K562 (cell line): ENCODE data around the gene PLEKHA1. TPM values are rescaled to one million over a fixed set of nuclear protein-coding genes. Genes with fewer than 3 reads are reported as not detected.
A peak's percentile ranks its signal among the peaks of the same experiment; 100 is the strongest.

Experiments used
- ATAC-seq: fragments of 200-7000 bp; cut with Tn5 transposase; 3 replicates; pipeline ENCODE4 v1.9.1; 2020; ENCODE audit warnings: moderate library complexity
- BruUV-seq: library from RNA; stranded (reverse); fragments of 400-500 nt; replicated peaks from 2 replicates; lab custom pipeline; 2021; lab: Mats Ljungman, UMichigan
- CTCF ChIA-PET: fragments of 300-600 bp; formaldehyde crosslinking; extraction: SDS; loops from one replicate; lab custom pipeline; 2021; ENCODE audit warnings: low intra/inter-chr PET ratio; lab: Yijun Ruan, JAX
- POLR2A ChIA-PET: fragments of 300-600, 350-650 bp; sonication (Branson Sonifier 250); formaldehyde crosslinking; extraction: SDS; loops from one replicate; lab custom pipeline; 2021; ENCODE audit warnings: antibody characterized with exemption, inconsistent platforms; lab: Yijun Ruan, JAX
- DNase-seq, 4 experiments: peaks; one replicate each; pipeline versions ENCODE4 v3.0.0 to v3.0.0-alpha.2; 2011 to 2018; ENCODE audit warnings: low spot score in 3 of 4, mixed read lengths in 3 of 4; ENCODE audit errors: extremely low read depth in 1 of 4
- FAIRE-seq: peaks from 2 replicates; lab custom pipeline; 2011; peaks lifted over from hg19 to GRCh38; lab: Jason Lieb, UNC
- H2AFZ ChIP-seq: 2 replicates; pipeline ENCODE4 v1.6.0; 2011; ENCODE audit warnings: low read depth, low read length, control low read depth, inconsistent platforms
- H3K27ac ChIP-seq: fragments of 200-600 bp; 3 replicates; pipeline ENCODE4 v1.8.0; 2011; ENCODE audit warnings: low read depth, mild to moderate bottlenecking, control low read depth, inconsistent platforms, low read length, moderate library complexity, mixed read lengths; ENCODE audit errors: extremely low read depth
- H3K27me3 ChIP-seq, 2 experiments: fragments of 300-600 bp in 1 of 2; 2 replicates in 1 of 2; 3 replicates in 1 of 2; pipeline versions ENCODE4 v1.6.0 to v1.8.0; 2011; ENCODE audit warnings: inconsistent platforms in 2 of 2, low read length in 2 of 2, mild to moderate bottlenecking in 1 of 2, mixed read lengths in 1 of 2, moderate library complexity in 1 of 2; ENCODE audit not compliant: control insufficient read depth in 2 of 2, insufficient read depth in 2 of 2
- H3K36me3 ChIP-seq: fragments of 300-600 bp; 3 replicates; pipeline ENCODE4 v1.8.0; 2011; ENCODE audit warnings: mild to moderate bottlenecking, low read length, inconsistent platforms; ENCODE audit not compliant: control insufficient read depth, insufficient read depth
- H3K4me1 ChIP-seq, 2 experiments: fragments of 200-600 bp in 1 of 2; replicated peaks in 1 of 2; 2 replicates in 1 of 2; 3 replicates in 1 of 2; pipeline versions ENCODE4 v1.5.1 to v1.8.0; 2011; ENCODE audit warnings: inconsistent platforms in 2 of 2, low read length in 2 of 2, mild to moderate bottlenecking in 1 of 2, mixed read lengths in 1 of 2, moderate library complexity in 1 of 2; ENCODE audit not compliant: control insufficient read depth in 2 of 2, insufficient read depth in 2 of 2
- H3K4me2 ChIP-seq: 2 replicates; pipeline ENCODE4 v1.6.1; 2011; ENCODE audit warnings: low read length, control low read depth, inconsistent platforms, mixed read lengths; ENCODE audit not compliant: insufficient read depth
- H3K4me3 ChIP-seq: fragments of 200-600 bp; sonication (generic), shearing (Covaris generic); 2 replicates; pipeline ENCODE4 v1.5.1; 2016; ENCODE audit warnings: control low read depth, inconsistent platforms
- H3K79me2 ChIP-seq: fragments of 200-600 bp; 3 replicates; pipeline ENCODE4 v1.8.0; 2011; ENCODE audit warnings: low read length, inconsistent platforms; ENCODE audit not compliant: control insufficient read depth, insufficient read depth
- H3K9ac ChIP-seq, 2 experiments: 2 replicates each; pipeline versions ENCODE4 v1.6.0 to v1.6.1; 2011; ENCODE audit warnings: low read depth in 2 of 2, low read length in 2 of 2, control low read depth in 1 of 2, inconsistent platforms in 1 of 2, mild to moderate bottlenecking in 1 of 2, mixed read lengths in 1 of 2; ENCODE audit not compliant: insufficient read depth in 1 of 2
- H3K9me1 ChIP-seq: one replicate; pipeline ENCODE4 v1.6.0; 2011; ENCODE audit warnings: inconsistent platforms, mild to moderate bottlenecking, low read length, moderate library complexity; ENCODE audit not compliant: control insufficient read depth, insufficient read depth
- H3K9me3 ChIP-seq: replicated peaks from 2 replicates; pipeline ENCODE4 v1.5.1; 2011; ENCODE audit warnings: low read depth, low read length, inconsistent platforms; ENCODE audit not compliant: control insufficient read depth, insufficient read depth
- H4K20me1 ChIP-seq: replicated peaks from 2 replicates; pipeline ENCODE4 v1.6.1; 2011; ENCODE audit warnings: low read length, inconsistent platforms, mixed read lengths; ENCODE audit not compliant: control insufficient read depth, insufficient read depth
- CHD4 ChIP-seq: fragments of 200-600 bp; sonication (generic); IDR thresholded peaks from 3 replicates; pipeline ENCODE4 v1.6.1; 2012; ENCODE audit warnings: low read depth, mild to moderate bottlenecking, mixed read lengths, low read length, inconsistent platforms; ENCODE audit not compliant: insufficient read depth, insufficient replicate concordance, poor library complexity, severe bottlenecking
- MAZ ChIP-seq, 2 experiments: fragments of 450-650 bp in 1 of 2; sonication (generic) in 1 of 2; formaldehyde crosslinking; IDR thresholded peaks in 1 of 2; conservative IDR thresholded peaks in 1 of 2; 2 replicates each; pipeline versions ENCODE4 v1.4.0 to v1.5.0; 2020; ENCODE audit warnings: mild to moderate bottlenecking in 1 of 2, missing genetic modification reagents in 1 of 2
- NKRF ChIP-seq: fragments of 450-650 bp; IDR thresholded peaks from 2 replicates; pipeline ENCODE4 v1.6.1; 2016; ENCODE audit warnings: borderline replicate concordance
- STAT5B ChIP-seq: fragments of 250-450 bp; sonication (Bioruptor Pico); IDR thresholded peaks from 2 replicates; pipeline ENCODE4 v1.8.0; 2021; ENCODE audit warnings: mild to moderate bottlenecking, inconsistent platforms
- WGBS: fragments of 100-300 bp; shearing (Covaris generic); methylation state at CpG from one replicate; pipeline ENCODE4 v1.1.6; 2016; ENCODE audit warnings: low coverage, mixed read lengths; ENCODE audit not compliant: insufficient coverage; ENCODE audit errors: missing lambda C conversion rate; 5-methylcytosine and 5-hydroxymethylcytosine counted together
- in situ Hi-C: fragments of 300-500 bp; cut with MboI; formaldehyde crosslinking; loops from 4 replicates; pipeline ENCODE4 v1.15.0; 2018; ENCODE audit warnings: inconsistent platforms, mixed read lengths
- intact Hi-C: fragments of 100-400 bp; cut with micrococcal nuclease; formaldehyde crosslinking; loops from 2 replicates; pipeline ENCODE4 v1.14.2; 2022
- polyA plus RNA-seq, 8 experiments: library from polyadenylated mRNA; depleted of rRNA in 4 of 8; stranded (reverse) in 5 of 8; unstranded in 3 of 8; fragments of >200 nt; fragmentation: Nextera tagmentation in 2 of 8; fragmentation: Illumina TruSeq in 1 of 8; extraction: Ambion mirVana in 2 of 8; extraction: Trizol in 1 of 8; gene quantifications; 2 replicates each; pipeline versions ENCODE4 v1.2.1 to v1.2.3, GENCODE V29; 2011 to 2014; ENCODE audit warnings: inconsistent platforms in 1 of 8, missing spikeins in 1 of 8
- total RNA-seq, 7 experiments: library from RNA; depleted of rRNA in 6 of 7; stranded (reverse); fragments of >200 nt in 6 of 7; fragmentation: Illumina TruSeq in 2 of 7; extraction: Trizol in 2 of 7; gene quantifications; 2 replicates each; pipeline versions ENCODE4 v1.2.1 to v1.2.3, GENCODE V29; 2011 to 2021; ENCODE audit warnings: low replicate concordance in 1 of 7
- TF ChIP-seq, protein P1 (sequence below), 3 experiments: fragments of 200-800 bp in 1 of 3; fragments of 250-450 bp in 1 of 3; fragments of 450-650 bp in 1 of 3; sonication (Bioruptor Pico) in 1 of 3; sonication (Bioruptor generic) in 1 of 3; formaldehyde crosslinking in 1 of 3; IDR thresholded peaks; 2 replicates each; pipeline versions ENCODE4 v1.6.1 to v1.8.0; 2016 to 2022; ENCODE audit warnings: mild to moderate bottlenecking in 2 of 3, missing genetic modification characterization in 2 of 3, missing compliant biosample characterization in 1 of 3, moderate library complexity in 1 of 3
- TF ChIP-seq, protein P2 (sequence below): IDR thresholded peaks from 2 replicates; pipeline ENCODE4 v1.6.1; 2012; ENCODE audit warnings: low read depth, low read length, improper control_type of control experiment, borderline replicate concordance

The PLEKHA1 gene
- total and polyA plus RNA-seq, 9 of the 15 experiments (the other 6 are each of a cell fraction or from before 2014, with no cell fraction given), result 0.05 to 4.7 (median 1.0) TPM

DNA sequence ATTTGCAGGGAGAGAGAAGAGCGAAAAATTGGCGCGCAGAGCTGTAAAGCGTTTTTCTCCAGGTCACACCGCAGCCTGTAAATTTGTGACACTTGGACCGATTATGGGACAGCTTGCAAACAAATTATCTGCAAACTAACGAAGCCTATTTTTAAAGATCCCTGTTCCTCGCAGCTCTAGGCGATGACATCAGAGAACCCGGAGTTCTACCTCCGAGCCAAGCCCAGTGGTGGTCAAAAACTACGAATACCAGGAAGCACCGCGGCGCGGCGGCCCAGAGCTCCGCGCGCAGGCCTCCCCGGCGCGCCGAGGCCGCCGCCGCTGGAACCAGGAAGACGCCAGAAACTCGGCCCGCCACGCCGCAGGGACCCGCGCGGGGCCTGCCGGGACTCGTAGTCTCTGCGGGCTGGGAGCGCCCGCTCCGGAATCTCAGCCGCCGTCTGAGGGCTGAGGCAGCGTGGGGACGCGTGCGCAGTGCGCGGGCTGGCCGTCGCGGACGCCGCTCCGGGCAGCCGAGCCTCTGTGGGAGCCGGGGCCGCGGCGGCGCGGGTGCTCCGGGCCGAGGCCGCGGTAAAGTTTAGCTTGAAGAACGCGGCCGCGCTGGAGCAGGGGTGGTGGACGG, at the start of gene PLEKHA1 (continued):
- TF ChIP-seq, protein P1, sequence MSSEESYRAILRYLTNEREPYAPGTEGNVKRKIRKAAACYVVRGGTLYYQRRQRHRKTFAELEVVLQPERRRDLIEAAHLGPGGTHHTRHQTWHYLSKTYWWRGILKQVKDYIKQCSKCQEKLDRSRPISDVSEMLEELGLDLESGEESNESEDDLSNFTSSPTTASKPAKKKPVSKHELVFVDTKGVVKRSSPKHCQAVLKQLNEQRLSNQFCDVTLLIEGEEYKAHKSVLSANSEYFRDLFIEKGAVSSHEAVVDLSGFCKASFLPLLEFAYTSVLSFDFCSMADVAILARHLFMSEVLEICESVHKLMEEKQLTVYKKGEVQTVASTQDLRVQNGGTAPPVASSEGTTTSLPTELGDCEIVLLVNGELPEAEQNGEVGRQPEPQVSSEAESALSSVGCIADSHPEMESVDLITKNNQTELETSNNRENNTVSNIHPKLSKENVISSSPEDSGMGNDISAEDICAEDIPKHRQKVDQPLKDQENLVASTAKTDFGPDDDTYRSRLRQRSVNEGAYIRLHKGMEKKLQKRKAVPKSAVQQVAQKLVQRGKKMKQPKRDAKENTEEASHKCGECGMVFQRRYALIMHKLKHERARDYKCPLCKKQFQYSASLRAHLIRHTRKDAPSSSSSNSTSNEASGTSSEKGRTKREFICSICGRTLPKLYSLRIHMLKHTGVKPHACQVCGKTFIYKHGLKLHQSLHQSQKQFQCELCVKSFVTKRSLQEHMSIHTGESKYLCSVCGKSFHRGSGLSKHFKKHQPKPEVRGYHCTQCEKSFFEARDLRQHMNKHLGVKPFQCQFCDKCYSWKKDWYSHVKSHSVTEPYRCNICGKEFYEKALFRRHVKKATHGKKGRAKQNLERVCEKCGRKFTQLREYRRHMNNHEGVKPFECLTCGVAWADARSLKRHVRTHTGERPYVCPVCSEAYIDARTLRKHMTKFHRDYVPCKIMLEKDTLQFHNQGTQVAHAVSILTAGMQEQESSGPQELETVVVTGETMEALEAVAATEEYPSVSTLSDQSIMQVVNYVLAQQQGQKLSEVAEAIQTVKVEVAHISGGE (CRISPR knock-in tag; IDR thresholded peaks at IDR 0.05), result peak in 1 of 3 experiments; percentile 82; a peak in 2 of 6 replicates

DNA sequence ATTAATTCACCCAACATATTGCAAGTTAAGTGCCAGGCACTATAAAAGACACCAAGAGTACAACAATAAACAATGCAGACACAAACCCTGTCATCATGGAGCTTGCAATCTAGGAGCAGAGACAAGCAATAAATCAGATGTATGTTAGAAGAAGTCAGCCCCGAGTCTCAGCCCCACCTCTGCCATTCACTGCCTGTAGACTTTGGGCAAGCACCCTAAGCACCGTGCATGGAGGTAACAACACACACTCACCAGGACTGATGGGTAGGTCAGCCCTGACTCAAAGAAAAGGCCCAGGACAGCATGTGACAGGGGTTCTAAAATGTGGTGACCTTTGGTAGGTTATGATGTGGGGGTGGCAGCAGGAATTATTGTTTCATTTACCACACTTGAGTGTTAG, 49.3 kb upstream of the PLEKHA1 start:
- H3K79me2 ChIP-seq, result no peaks in the 10 kb centered on the region
- no peak overlapping the region for H3K9ac ChIP-seq
- no peak for DNase-seq
- no peaks in the 10 kb centered on the region for H3K9me1 ChIP-seq
- no peak overlapping the region for H3K27ac ChIP-seq
- WGBS, result 0% methylated on average over 2 of the region's 2 CpGs
- no peak overlapping the region for H3K4me3 ChIP-seq
- no peaks in the 10 kb centered on the region for H3K4me1 ChIP-seq
- POLR2A ChIA-PET, result no interaction called here
- H3K27me3 ChIP-seq, result peaks cover 0 to 7% of the 10 kb centered on the region in 2 experiments; a peak in 2 of 5 replicates
- H3K9me3 ChIP-seq, result no peaks in the 10 kb centered on the region
- BruUV-seq, result no TSS peak
- no peaks in the 10 kb centered on the region for H4K20me1 ChIP-seq
- no peaks in the 10 kb centered on the region for H3K36me3 ChIP-seq
- in situ Hi-C loops (no loop called here), intact Hi-C loops (no loop called here)
- H3K4me2 ChIP-seq, result no peak overlapping the region
- no peak for FAIRE-seq
- no peak for ATAC-seq
- CTCF ChIA-PET, result no interaction called here
- no peak overlapping the region for H2AFZ ChIP-seq
- TF ChIP-seq, protein P1 (CRISPR knock-in tag; IDR thresholded peaks at IDR 0.05), result no peak
- TF ChIP-seq NKRF, result no peak
- TF ChIP-seq, protein P2, sequence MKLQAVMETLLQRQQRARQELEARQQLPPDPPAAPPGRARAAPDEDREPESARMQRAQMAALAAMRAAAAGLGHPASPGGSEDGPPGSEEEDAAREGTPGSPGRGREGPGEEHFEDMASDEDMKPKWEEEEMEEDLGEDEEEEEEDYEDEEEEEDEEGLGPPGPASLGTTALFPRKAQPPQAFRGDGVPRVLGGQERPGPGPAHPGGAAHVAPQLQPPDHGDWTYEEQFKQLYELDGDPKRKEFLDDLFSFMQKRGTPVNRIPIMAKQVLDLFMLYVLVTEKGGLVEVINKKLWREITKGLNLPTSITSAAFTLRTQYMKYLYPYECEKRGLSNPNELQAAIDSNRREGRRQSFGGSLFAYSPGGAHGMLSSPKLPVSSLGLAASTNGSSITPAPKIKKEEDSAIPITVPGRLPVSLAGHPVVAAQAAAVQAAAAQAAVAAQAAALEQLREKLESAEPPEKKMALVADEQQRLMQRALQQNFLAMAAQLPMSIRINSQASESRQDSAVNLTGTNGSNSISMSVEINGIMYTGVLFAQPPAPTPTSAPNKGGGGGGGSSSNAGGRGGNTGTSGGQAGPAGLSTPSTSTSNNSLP, result no peak
- TF ChIP-seq STAT5B (CRISPR knock-in tag), result no peak
- TF ChIP-seq MAZ (CRISPR knock-in tag; conservative IDR thresholded peaks at IDR 0.05 in 1 of 2, IDR thresholded peaks at IDR 0.05 in 1 of 2), result no peak
- no peak for TF ChIP-seq CHD4
